Measurements from ENCODE around the gene PAM. TPM values are rescaled to one million over a fixed set of nuclear protein-coding genes. Genes with fewer than 3 reads are reported as not detected.

PAM gene
- total RNA-seq, 1 donor from 2014 or later: 85.6 TPM

GRCh38 chr5:102865171-102865509 is 110.0 kb downstream of the PAM start:
- H3K27me3 Mint-ChIP-seq (ENCODE audit: low read depth): no peaks in the 10 kb centered on the region
- peak overlapping the region; percentile 89 for H3K4me3 Mint-ChIP-seq
- H3K27ac Mint-ChIP-seq (ENCODE audit: unreplicated experiment): peak overlapping the region; percentile 92
- peaks cover under 1% of the 10 kb centered on the region for H3K9me3 Mint-ChIP-seq
- TF ChIP-seq CTCF (conservative IDR thresholded peaks at IDR 0.05): no peak
- peaks cover 8% of the 10 kb centered on the region for H3K36me3 Mint-ChIP-seq (ENCODE audit: low read depth)
- H3K4me1 Mint-ChIP-seq: peaks cover 22% of the 10 kb centered on the region
- no peak for DNase-seq (ENCODE audit: low read depth, low spot score)

GRCh38 chr5:102865510-102866236 is 110.6 kb downstream of the PAM start:
- Mint-ChIP-seq H3K27ac (ENCODE audit: unreplicated experiment) (peak overlapping the region; percentile 95), H3K9me3 (no peaks in the 10 kb centered on the region), H3K4me1 (peaks cover 22% of the 10 kb centered on the region), H3K27me3 (ENCODE audit: low read depth) (no peaks in the 10 kb centered on the region), H3K4me3 (peak overlapping the region; percentile 89), H3K36me3 (ENCODE audit: low read depth) (peaks cover 8% of the 10 kb centered on the region)
- DNase-seq (ENCODE audit: low read depth, low spot score): peak; percentile 51
- peak; percentile 14 for TF ChIP-seq CTCF (conservative IDR thresholded peaks at IDR 0.05)

GRCh38 chr5:102866237-102866600 is 111.1 kb downstream of the PAM start:
- H3K27me3 Mint-ChIP-seq (ENCODE audit: low read depth): no peaks in the 10 kb centered on the region
- H3K9me3 Mint-ChIP-seq: no peaks in the 10 kb centered on the region
- H3K36me3 Mint-ChIP-seq (ENCODE audit: low read depth): peaks cover 8% of the 10 kb centered on the region
- peak overlapping the region; percentile 89 for H3K4me3 Mint-ChIP-seq
- peak overlapping the region; percentile 95 for H3K27ac Mint-ChIP-seq (ENCODE audit: unreplicated experiment)
- TF ChIP-seq CTCF (conservative IDR thresholded peaks at IDR 0.05): no peak
- DNase-seq (ENCODE audit: low read depth, low spot score): no peak
- peaks cover 22% of the 10 kb centered on the region for H3K4me1 Mint-ChIP-seq

- Mint-ChIP-seq H3K4me1 (peaks cover 22% of the 10 kb centered on the region), H3K9me3 (no peaks in the 10 kb centered on the region), H3K36me3 (ENCODE audit: low read depth) (peaks cover 8% of the 10 kb centered on the region), H3K4me3 (peak overlapping the region; percentile 69), H3K27ac (ENCODE audit: unreplicated experiment) (no peak overlapping the region), H3K27me3 (ENCODE audit: low read depth) (no peaks in the 10 kb centered on the region)
- no peak for DNase-seq (ENCODE audit: low read depth, low spot score)
- TF ChIP-seq CTCF (conservative IDR thresholded peaks at IDR 0.05): no peak
Observed at GRCh38 chr5:102867992-102868662, 113.0 kb downstream of the PAM start.

- H3K27me3 Mint-ChIP-seq (ENCODE audit: low read depth): no peaks in the 10 kb centered on the region
- H3K4me1 Mint-ChIP-seq: peaks cover 31% of the 10 kb centered on the region
- H3K4me3 Mint-ChIP-seq: peak overlapping the region; percentile 53
- no peak for TF ChIP-seq CTCF (conservative IDR thresholded peaks at IDR 0.05)
- no peak for DNase-seq (ENCODE audit: low read depth, low spot score)
- peaks cover 8% of the 10 kb centered on the region for H3K36me3 Mint-ChIP-seq (ENCODE audit: low read depth)
- no peak overlapping the region for H3K27ac Mint-ChIP-seq (ENCODE audit: unreplicated experiment)
- H3K9me3 Mint-ChIP-seq: no peaks in the 10 kb centered on the region
Observed at GRCh38 chr5:102869230-102869629, 114.1 kb downstream of the PAM start.
